ENCODE measurements around the gene SCO1. TPM values are rescaled to one million over a fixed set of nuclear protein-coding genes. Genes with fewer than 3 reads are reported as not detected.

The SCO1 gene
- total RNA-seq, 1 experiment from 2014 or later: 28.0 TPM

GRCh38 chr17:10687499-10687898 lies 9.8 kb downstream of the SCO1 start:
- no TSS peak for BruUV-seq (replicated peaks)
- Histone ChIP-seq H3K9me3 (ENCODE audit: control insufficient read depth, insufficient read depth, low read depth, low read length) (no peaks in the 10 kb centered on the region), H3K27ac (ENCODE audit: low read length) (no peak overlapping the region), H3K36me3 (ENCODE audit: control insufficient read depth, insufficient read depth, low read length) (peaks cover 29% of the 10 kb centered on the region), H3K27me3 (ENCODE audit: control insufficient read depth, insufficient read depth, low read length) (no peaks in the 10 kb centered on the region), H3K4me1 (ENCODE audit: control insufficient read depth, insufficient read depth, low read length) (no peaks in the 10 kb centered on the region), H3K4me3 (ENCODE audit: low read depth in 2 of 2, low read length in 2 of 2) (no peak overlapping the region)
- intact Hi-C loops (cut with micrococcal nuclease; ENCODE audit: unreplicated experiment) (no loop called here), in situ Hi-C loops (cut with HindIII; ENCODE audit: low pct_unique_long_range_greater_than_20kb, low sequenced_read_pairs) (no loop called here)
- ChIA-PET CTCF (no interaction called here), POLR2A (no interaction called here)
- DNase-seq (ENCODE audit: low read depth, low spot score) (no peak), ATAC-seq (no peak)
- TF ChIP-seq SIN3A (IDR thresholded peaks at IDR 0.05; ENCODE audit: borderline replicate concordance, insufficient read depth, low read depth, low read length): no peak
- no peak for TF ChIP-seq TCF7L2 (IDR thresholded peaks at IDR 0.05; ENCODE audit: low read depth, low read length)
- no peak for TF ChIP-seq CTCF (IDR thresholded peaks at IDR 0.05)
- no peak for TF ChIP-seq POLR2AphosphoS5 (IDR thresholded peaks at IDR 0.05; ENCODE audit: low read depth, low read length)
- no peak for TF ChIP-seq REST (IDR thresholded peaks at IDR 0.05; ENCODE audit: insufficient read depth in 1 of 2, low read depth in 2 of 2, low read length in 1 of 2)

- ChIA-PET CTCF (interaction anchor here (1.4 kb wide), 1 partner anchor 37 kb away, joined by 5 read pairs; no protein-coding TSS in a partner anchor), POLR2A (no interaction called here)
- H3K9me3 ChIP-seq (ENCODE audit: control insufficient read depth, insufficient read depth, low read depth, low read length): no peaks in the 10 kb centered on the region
- no peaks in the 10 kb centered on the region for H3K27me3 ChIP-seq (ENCODE audit: control insufficient read depth, insufficient read depth, low read length)
- no TSS peak for BruUV-seq (replicated peaks)
- H3K4me1 ChIP-seq (ENCODE audit: control insufficient read depth, insufficient read depth, low read length): no peaks in the 10 kb centered on the region
- H3K36me3 ChIP-seq (ENCODE audit: control insufficient read depth, insufficient read depth, low read length): peaks cover 42% of the 10 kb centered on the region
- intact Hi-C loops (cut with micrococcal nuclease; ENCODE audit: unreplicated experiment) (no loop called here), in situ Hi-C loops (cut with HindIII; ENCODE audit: low pct_unique_long_range_greater_than_20kb, low sequenced_read_pairs) (no loop called here)
- H3K4me3 ChIP-seq (ENCODE audit: low read depth in 2 of 2, low read length in 2 of 2): no peak overlapping the region
- peak; percentile 59; the same call in 1 of the 2 replicates for TF ChIP-seq CTCF (IDR thresholded peaks at IDR 0.05)
- no peak for TF ChIP-seq TCF7L2 (IDR thresholded peaks at IDR 0.05; ENCODE audit: low read depth, low read length)
- TF ChIP-seq POLR2AphosphoS5 (IDR thresholded peaks at IDR 0.05; ENCODE audit: low read depth, low read length): no peak
- DNase-seq (ENCODE audit: low read depth, low spot score) (no peak), ATAC-seq (no peak)
- H3K27ac ChIP-seq (ENCODE audit: low read length): no peak overlapping the region
Observed at GRCh38 chr17:10683853-10684252, 13.5 kb downstream of the SCO1 start.

Measured in Panc1 (cell line).